Dermis blood vessel endothelial cell (primary cell): ENCODE data around the gene HIKESHI. TPM values are rescaled to one million over a fixed set of nuclear protein-coding genes. Genes with fewer than 3 reads are reported as not detected.
"Not testable (repeated sequence)": the region's sequence is repeated elsewhere in the genome, so short reads cannot be mapped to it uniquely, and the experiment has no call there.

Source experiments
- DNase-seq: peaks from one replicate; pipeline ENCODE4 v3.0.0; 2010
- total RNA-seq: library from RNA; depleted of rRNA; stranded (reverse); fragments of >200 nt; gene quantifications from 2 replicates; pipeline ENCODE4 v1.2.3, GENCODE V29; 2014

HIKESHI gene
- 62.1 and 65.9 TPM in 2 replicates for total RNA-seq

- DNase-seq, result peak; percentile 97
These were observed at the start of gene HIKESHI for GRCh38 chr11:86302092-86302793. TSS of gene HIKESHI (plus strand) at chr11:86302240. CDS start at chr11:86302449, 209 bp downstream.

- DNase-seq, result no peak
These were observed 46.1 kb upstream of the HIKESHI start for GRCh38 chr11:86255896-86256295.

- DNase-seq, result no peak
These were observed 45.4 kb upstream of the HIKESHI start for GRCh38 chr11:86256608-86257007.

- no peak for DNase-seq
These were observed 44.6 kb upstream of the HIKESHI start for GRCh38 chr11:86257446-86257845.

GRCh38 chr11:86259730-86260129, 42.3 kb upstream of the HIKESHI start:
- no peak for DNase-seq

GRCh38 chr11:86261328-86261727, 40.7 kb upstream of the HIKESHI start:
- DNase-seq, result no peak

- no peak for DNase-seq
These were observed 39.7 kb upstream of the HIKESHI start for GRCh38 chr11:86262387-86262786.

GRCh38 chr11:86264649-86265048, 37.4 kb upstream of the HIKESHI start:
- DNase-seq, result no peak

- no peak for DNase-seq
These were observed 36.8 kb upstream of the HIKESHI start for GRCh38 chr11:86265194-86265593.

GRCh38 chr11:86269645-86270044, 32.4 kb upstream of the HIKESHI start:
- no peak for DNase-seq

GRCh38 chr11:86274503-86274902, 27.5 kb upstream of the HIKESHI start:
- peak; percentile 14 for DNase-seq

- no peak for DNase-seq
These were observed 27.0 kb upstream of the HIKESHI start for GRCh38 chr11:86274999-86275398.

GRCh38 chr11:86275493-86276370, 26.3 kb upstream of the HIKESHI start:
- no peak for DNase-seq

- no peak for DNase-seq
These were observed 24.3 kb upstream of the HIKESHI start for GRCh38 chr11:86277741-86278140.

- no peak for DNase-seq
These were observed 23.8 kb upstream of the HIKESHI start for GRCh38 chr11:86278226-86278625.

GRCh38 chr11:86279747-86280146, 22.3 kb upstream of the HIKESHI start:
- no peak for DNase-seq

GRCh38 chr11:86287468-86287796, 14.6 kb upstream of the HIKESHI start:
- DNase-seq, result no peak

GRCh38 chr11:86288776-86289507, 13.1 kb upstream of the HIKESHI start:
- no peak for DNase-seq

- not testable (repeated sequence) for DNase-seq
These were observed 12.3 kb upstream of the HIKESHI start for GRCh38 chr11:86289508-86290280.

GRCh38 chr11:86291466-86292262, 10.4 kb upstream of the HIKESHI start:
- DNase-seq, result peak; percentile 72

- DNase-seq, result no peak
These were observed 9.0 kb upstream of the HIKESHI start for GRCh38 chr11:86292912-86293616.
